Transverse colon (tissue), 4 donors: Measurements from ENCODE around the gene ZFP62. TPM values are rescaled to one million over a fixed set of nuclear protein-coding genes. Genes with fewer than 3 reads are reported as not detected.
A peak's percentile ranks its signal among the peaks of the same experiment; 100 is the strongest.

Experiments
- DNase-seq: peaks from one replicate; pipeline ENCODE4 v3.0.0-alpha.2; 2019
- H3K27ac ChIP-seq, 4 donors: fragments of 200-600 bp; sonication (generic); 2 replicates each; pipeline ENCODE4 v1.5.1; 2016 to 2018; ENCODE audit warnings: inconsistent platforms in 4 of 4
- H3K27me3 ChIP-seq: fragments of 200-600 bp; sonication (generic); 2 replicates; pipeline ENCODE4 v1.5.1; 2017; ENCODE audit warnings: inconsistent platforms
- H3K36me3 ChIP-seq, 4 donors: fragments of 200-600 bp; sonication (generic); 2 replicates each; pipeline ENCODE4 v1.5.1; 2017 to 2019; ENCODE audit warnings: inconsistent platforms in 4 of 4
- H3K4me1 ChIP-seq, 4 donors: fragments of 200-600 bp; sonication (generic); 2 replicates each; pipeline ENCODE4 v1.5.1; 2017 to 2020; ENCODE audit warnings: inconsistent platforms in 4 of 4
- H3K4me3 ChIP-seq, 4 donors: fragments of 200-600 bp; sonication (generic); 1 replicate in 1 of 4; 2 replicates in 3 of 4; pipeline versions ENCODE4 v1.5.1 to v1.6.1; 2017 to 2019; ENCODE audit warnings: inconsistent platforms in 4 of 4
- H3K9me3 ChIP-seq, 2 donors: fragments of 200-600 bp; sonication (generic); 2 replicates each; pipeline ENCODE4 v1.5.1; 2017 to 2019; ENCODE audit warnings: inconsistent platforms in 2 of 2
- CTCF ChIP-seq, 5 experiments: fragments of 200-600 bp in 3 of 5; fragments of 450-650 bp in 2 of 5; sonication (generic) in 3 of 5; IDR thresholded peaks; 1 replicate in 2 of 5; 2 replicates in 3 of 5; pipeline ENCODE4 v1.5.1; 2016 to 2017; ENCODE audit warnings: antibody characterized with exemption in 5 of 5, inconsistent platforms in 3 of 5, mild to moderate bottlenecking in 2 of 5, moderate library complexity in 1 of 5
- EP300 ChIP-seq: sonication (generic); formaldehyde crosslinking; IDR thresholded peaks from one replicate; pipeline ENCODE4 v1.6.1; 2017; ENCODE audit warnings: antibody characterized with exemption, low read depth
- POLR2A ChIP-seq: fragments of 450-650 bp; IDR thresholded peaks from one replicate; pipeline ENCODE4 v1.6.1; 2016; ENCODE audit warnings: antibody characterized with exemption, mild to moderate bottlenecking, moderate library complexity
- POLR2AphosphoS5 ChIP-seq, 3 donors: sonication (generic); formaldehyde crosslinking; IDR thresholded peaks; one replicate each; pipeline ENCODE4 v1.6.1; 2016; ENCODE audit warnings: antibody characterized with exemption in 3 of 3
- WGBS, 2 donors: methylation state at CpG; one replicate each; pipeline ENCODE4 v1.1.5; 2018; ENCODE audit warnings: low coverage in 1 of 2; 5-methylcytosine and 5-hydroxymethylcytosine counted together
- in situ Hi-C, 4 donors: fragments of 200-750 bp; cut with MboI; loops; one replicate each; pipeline versions ENCODE4 v1.15.0 to v1.15.1; 2017; ENCODE audit warnings: low sequenced_read_pairs in 3 of 4, low pct_ligation_motif_present in 1 of 4, low pct_unique_long_range_greater_than_20kb in 1 of 4
- intact Hi-C: fragments of 100-400 bp; cut with DNase I; formaldehyde crosslinking; loops from one replicate; pipeline ENCODE4 v1.15.1; 2023; ENCODE audit warnings: low total_unique reads
- total RNA-seq, 4 donors: library from RNA; depleted of rRNA; stranded (reverse); fragments of >200 nt; gene quantifications; one replicate each; pipeline ENCODE4 v1.1.0, GENCODE V29; 2016

Gene ZFP62
- total RNA-seq, 4 donors from 2014 or later: 4.1 to 35.7 (median 26.9) TPM

- TF ChIP-seq POLR2AphosphoS5 (IDR thresholded peaks at IDR 0.05): no peak
- TF ChIP-seq POLR2A: no peak
- no peak for TF ChIP-seq EP300
- no peak for TF ChIP-seq CTCF (IDR thresholded peaks at IDR 0.05)
- Histone ChIP-seq H3K4me3 (no peak overlapping the region), H3K27ac (no peak overlapping the region), H3K4me1 (peaks cover 0 to 6% (median 3%) of the 10 kb centered on the region in 4 donors), H3K9me3 (no peaks in the 10 kb centered on the region), H3K36me3 (no peaks in the 10 kb centered on the region), H3K27me3 (no peaks in the 10 kb centered on the region)
- DNase-seq: no peak
- in situ Hi-C loops (no loop called here), intact Hi-C loops (no loop called here)
- 93 to 94% methylated on average over 2 to 4 of the region's 4 CpGs for WGBS, 2 donors
These were observed 23.6 kb downstream of the ZFP62 start for GRCh38 chr5:180837478-180837877.

- DNase-seq: peak; percentile 39
These were observed 28.4 kb downstream of the ZFP62 start for GRCh38 chr5:180832638-180833068.

GRCh38 chr5:180831139-180832093, 29.7 kb downstream of the ZFP62 start:
- intact Hi-C loops: no loop called here
- peak; percentile 56 to 92 (median 87) for TF ChIP-seq POLR2AphosphoS5 (IDR thresholded peaks at IDR 0.05)
- peak; percentile 63 for TF ChIP-seq POLR2A
- TF ChIP-seq EP300: no peak
- TF ChIP-seq CTCF (IDR thresholded peaks at IDR 0.05): peak in 3 of 5 experiments; percentile 9 to 48 (median 27)
- Histone ChIP-seq H3K4me3 (peak overlapping the region; percentile 75 to 93 (median 88)), H3K4me1 (peaks cover 5 to 33% (median 15%) of the 10 kb centered on the region in 4 donors), H3K27me3 (no peaks in the 10 kb centered on the region), H3K27ac (peak overlapping the region; percentile 99), H3K36me3 (no peaks in the 10 kb centered on the region), H3K9me3 (no peaks in the 10 kb centered on the region)
- in situ Hi-C loops: no loop called here
- WGBS, 2 donors: 2 to 14% methylated on average over 10 to 71 of the region's 80 CpGs
- DNase-seq: peak; percentile 92

More at GRCh38 chr5:180832638-180833068, 28.4 kb downstream of the ZFP62 start:
- Histone ChIP-seq H3K27ac (peak overlapping the region; percentile 20 to 99 (median 99)), H3K27me3 (no peaks in the 10 kb centered on the region), H3K4me3 (peak overlapping the region in 2 of 4 donors; percentile 75 to 87), H3K36me3 (no peaks in the 10 kb centered on the region), H3K9me3 (no peaks in the 10 kb centered on the region), H3K4me1 (peaks cover 5 to 28% (median 15%) of the 10 kb centered on the region in 4 donors)
- 50% methylated on average over 2 of the region's 2 CpGs; no CpG with 5 or more reads in 1 of the 2 donors for WGBS, 2 donors
- in situ Hi-C loops (no loop called here), intact Hi-C loops (no loop called here)
- TF ChIP-seq CTCF (IDR thresholded peaks at IDR 0.05): no peak
- TF ChIP-seq POLR2AphosphoS5 (IDR thresholded peaks at IDR 0.05): peak in 1 of 3 donors; percentile 8
